ENCODE data around the gene TCERG1L.

TCERG1L gene

GRCh38 chr10:131175891-131176290 lies 135.6 kb downstream of the TCERG1L start:
- peaks cover 10% of the 10 kb centered on the region for H3K4me1 ChIP-seq
- no peak overlapping the region for H3K27ac ChIP-seq
- TF ChIP-seq, protein P1, sequence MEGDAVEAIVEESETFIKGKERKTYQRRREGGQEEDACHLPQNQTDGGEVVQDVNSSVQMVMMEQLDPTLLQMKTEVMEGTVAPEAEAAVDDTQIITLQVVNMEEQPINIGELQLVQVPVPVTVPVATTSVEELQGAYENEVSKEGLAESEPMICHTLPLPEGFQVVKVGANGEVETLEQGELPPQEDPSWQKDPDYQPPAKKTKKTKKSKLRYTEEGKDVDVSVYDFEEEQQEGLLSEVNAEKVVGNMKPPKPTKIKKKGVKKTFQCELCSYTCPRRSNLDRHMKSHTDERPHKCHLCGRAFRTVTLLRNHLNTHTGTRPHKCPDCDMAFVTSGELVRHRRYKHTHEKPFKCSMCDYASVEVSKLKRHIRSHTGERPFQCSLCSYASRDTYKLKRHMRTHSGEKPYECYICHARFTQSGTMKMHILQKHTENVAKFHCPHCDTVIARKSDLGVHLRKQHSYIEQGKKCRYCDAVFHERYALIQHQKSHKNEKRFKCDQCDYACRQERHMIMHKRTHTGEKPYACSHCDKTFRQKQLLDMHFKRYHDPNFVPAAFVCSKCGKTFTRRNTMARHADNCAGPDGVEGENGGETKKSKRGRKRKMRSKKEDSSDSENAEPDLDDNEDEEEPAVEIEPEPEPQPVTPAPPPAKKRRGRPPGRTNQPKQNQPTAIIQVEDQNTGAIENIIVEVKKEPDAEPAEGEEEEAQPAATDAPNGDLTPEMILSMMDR (IDR thresholded peaks at IDR 0.05) = no peak
- H2AFZ ChIP-seq = no peak overlapping the region
- H3K4me2 ChIP-seq (ENCODE audit: low read length) = no peak overlapping the region
- H3K9me3 ChIP-seq (ENCODE audit: control insufficient read depth, low read length) = no peaks in the 10 kb centered on the region
- no peaks in the 10 kb centered on the region for H3K79me2 ChIP-seq
- H3K4me3 ChIP-seq (ENCODE audit: low read depth, low read length) = no peak overlapping the region
- no peaks in the 10 kb centered on the region for H3K36me3 ChIP-seq (ENCODE audit: control insufficient read depth, insufficient read depth, low read length)
- H3K9ac ChIP-seq = no peak overlapping the region
- H3K27me3 ChIP-seq (ENCODE audit: control insufficient read depth, insufficient read depth, low read length) = no peaks in the 10 kb centered on the region

GRCh38 chr10:131174651-131175540 lies 136.6 kb downstream of the TCERG1L start:
- Histone ChIP-seq H3K79me2 (no peaks in the 10 kb centered on the region), H3K36me3 (ENCODE audit: control insufficient read depth, insufficient read depth, low read length) (no peaks in the 10 kb centered on the region), H2AFZ (no peak overlapping the region), H3K27ac (no peak overlapping the region), H3K9ac (no peak overlapping the region), H3K4me2 (ENCODE audit: low read length) (no peak overlapping the region), H3K4me1 (peaks cover 10% of the 10 kb centered on the region), H3K27me3 (ENCODE audit: control insufficient read depth, insufficient read depth, low read length) (no peaks in the 10 kb centered on the region), H3K4me3 (ENCODE audit: low read depth, low read length) (no peak overlapping the region), H3K9me3 (ENCODE audit: control insufficient read depth, low read length) (no peaks in the 10 kb centered on the region)
- TF ChIP-seq, protein P1 (IDR thresholded peaks at IDR 0.05) = no peak

DNA sequence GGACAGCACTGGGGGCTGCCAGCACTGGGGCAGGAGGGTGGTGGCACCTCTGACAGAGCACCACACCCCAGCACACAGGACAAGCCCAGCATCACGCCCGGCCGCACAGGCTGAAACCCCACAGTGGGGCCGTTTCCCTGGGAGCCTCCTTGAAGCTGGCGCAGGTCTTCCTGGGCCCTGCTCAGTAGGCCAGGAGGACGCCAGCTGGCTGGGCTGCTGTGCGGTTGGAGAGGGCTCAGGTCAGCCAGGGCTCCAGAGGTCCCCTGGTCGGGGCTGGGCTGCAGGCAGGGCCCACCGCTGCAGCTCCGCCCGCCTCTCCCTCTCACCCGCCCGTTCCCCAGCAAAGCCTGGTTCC lies 137.3 kb downstream of the TCERG1L start:
- Histone ChIP-seq H3K36me3 (ENCODE audit: control insufficient read depth, insufficient read depth, low read length) (no peaks in the 10 kb centered on the region), H2AFZ (no peak overlapping the region), H3K4me3 (ENCODE audit: low read depth, low read length) (no peak overlapping the region), H3K4me1 (peaks cover 3% of the 10 kb centered on the region), H3K4me2 (ENCODE audit: low read length) (no peak overlapping the region), H3K27me3 (ENCODE audit: control insufficient read depth, insufficient read depth, low read length) (no peaks in the 10 kb centered on the region), H3K9me3 (ENCODE audit: control insufficient read depth, low read length) (no peaks in the 10 kb centered on the region), H3K79me2 (no peaks in the 10 kb centered on the region), H3K9ac (no peak overlapping the region), H3K27ac (no peak overlapping the region)
- TF ChIP-seq, protein P1 (IDR thresholded peaks at IDR 0.05) = no peak

DNA sequence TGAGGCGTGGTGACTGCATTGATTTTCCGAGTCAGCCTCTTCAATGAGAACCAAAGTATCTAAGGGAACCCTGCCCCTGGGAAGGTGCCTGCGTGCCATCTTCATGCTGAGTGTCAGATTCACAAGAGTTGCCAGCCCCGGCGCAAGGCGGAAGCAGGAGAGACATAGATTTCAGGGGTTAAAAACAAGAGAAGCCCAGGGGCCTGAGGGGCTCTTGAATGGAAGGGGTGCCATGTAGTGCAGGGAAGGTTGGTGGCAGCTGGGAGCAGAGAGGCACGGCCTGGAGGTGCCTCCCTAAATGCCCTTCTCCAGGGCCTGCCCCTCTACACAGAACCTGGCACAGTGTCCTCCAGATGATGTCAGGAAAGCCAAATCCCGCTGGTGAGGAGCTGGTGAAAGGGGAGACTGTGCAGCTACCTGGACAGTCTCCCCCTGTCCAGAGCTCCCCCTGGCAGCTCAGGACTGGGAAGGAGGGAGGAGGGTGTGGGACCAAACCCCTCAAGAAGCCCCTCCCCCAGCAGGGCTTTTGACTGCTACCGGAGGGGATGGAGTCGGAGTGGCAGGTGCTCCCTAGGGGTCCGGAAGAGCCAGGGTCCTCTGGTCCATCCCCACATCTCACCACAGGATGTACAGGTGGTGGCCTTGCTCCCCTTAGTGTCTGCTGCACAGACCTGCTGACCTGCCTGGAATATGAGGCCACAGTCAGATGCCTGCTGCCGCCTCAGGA lies 137.9 kb downstream of the TCERG1L start:
- Histone ChIP-seq H3K36me3 (ENCODE audit: control insufficient read depth, insufficient read depth, low read length) (no peaks in the 10 kb centered on the region), H3K27me3 (ENCODE audit: control insufficient read depth, insufficient read depth, low read length) (no peaks in the 10 kb centered on the region), H3K4me3 (ENCODE audit: low read depth, low read length) (no peak overlapping the region), H3K4me2 (ENCODE audit: low read length) (no peak overlapping the region), H3K4me1 (no peaks in the 10 kb centered on the region), H3K9ac (no peak overlapping the region), H2AFZ (no peak overlapping the region), H3K9me3 (ENCODE audit: control insufficient read depth, low read length) (no peaks in the 10 kb centered on the region), H3K79me2 (no peaks in the 10 kb centered on the region), H3K27ac (no peak overlapping the region)
- TF ChIP-seq, protein P1 (IDR thresholded peaks at IDR 0.05) = no peak
